Astrocyte of the spinal cord (primary cell): ENCODE measurements around the gene FPGS.
A peak's percentile ranks its signal among the peaks of the same experiment; 100 is the strongest.

Experiments used
- DNase-seq: peaks from one replicate; pipeline ENCODE4 v3.0.0; 2011; ENCODE audit warnings: low read depth, low spot score
- H3K4me3 ChIP-seq: 2 replicates; pipeline ENCODE4 v1.5.1; 2011; ENCODE audit warnings: low read depth, mild to moderate bottlenecking, low read length, moderate library complexity
- in situ Hi-C: cut with HindIII; loops from 2 replicates; pipeline ENCODE4 v1.10.0; 2017; ENCODE audit warnings: low sequenced_read_pairs
- TF ChIP-seq, protein P1 (sequence below): IDR thresholded peaks from 2 replicates; pipeline ENCODE4 v1.5.1; 2012; ENCODE audit warnings: low read depth, mild to moderate bottlenecking, low read length, inconsistent platforms

Gene FPGS

DNA sequence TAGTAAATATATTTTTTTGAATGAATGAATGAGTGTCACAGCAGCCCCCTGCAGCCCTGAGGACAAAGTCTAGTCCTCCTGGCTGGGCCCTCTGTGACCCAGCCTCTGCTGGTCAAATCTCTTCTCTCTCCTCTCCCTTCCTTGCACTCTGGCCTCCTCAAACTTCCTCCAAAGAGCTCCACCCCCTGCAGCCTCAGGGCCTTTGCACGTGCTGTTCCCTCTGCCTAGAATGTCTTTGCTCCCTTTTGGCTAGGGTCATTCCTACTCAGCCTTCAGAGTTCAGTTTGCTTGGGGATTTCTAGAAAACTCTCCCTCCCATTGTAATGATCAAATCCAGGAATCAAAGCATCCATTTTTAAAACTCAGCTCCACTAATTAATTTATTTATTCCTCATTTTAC, 37.3 kb upstream of the FPGS start:
- H3K4me3 ChIP-seq = no peak overlapping the region
- no peak for DNase-seq
- in situ Hi-C loops = no loop called here
- TF ChIP-seq, protein P1, sequence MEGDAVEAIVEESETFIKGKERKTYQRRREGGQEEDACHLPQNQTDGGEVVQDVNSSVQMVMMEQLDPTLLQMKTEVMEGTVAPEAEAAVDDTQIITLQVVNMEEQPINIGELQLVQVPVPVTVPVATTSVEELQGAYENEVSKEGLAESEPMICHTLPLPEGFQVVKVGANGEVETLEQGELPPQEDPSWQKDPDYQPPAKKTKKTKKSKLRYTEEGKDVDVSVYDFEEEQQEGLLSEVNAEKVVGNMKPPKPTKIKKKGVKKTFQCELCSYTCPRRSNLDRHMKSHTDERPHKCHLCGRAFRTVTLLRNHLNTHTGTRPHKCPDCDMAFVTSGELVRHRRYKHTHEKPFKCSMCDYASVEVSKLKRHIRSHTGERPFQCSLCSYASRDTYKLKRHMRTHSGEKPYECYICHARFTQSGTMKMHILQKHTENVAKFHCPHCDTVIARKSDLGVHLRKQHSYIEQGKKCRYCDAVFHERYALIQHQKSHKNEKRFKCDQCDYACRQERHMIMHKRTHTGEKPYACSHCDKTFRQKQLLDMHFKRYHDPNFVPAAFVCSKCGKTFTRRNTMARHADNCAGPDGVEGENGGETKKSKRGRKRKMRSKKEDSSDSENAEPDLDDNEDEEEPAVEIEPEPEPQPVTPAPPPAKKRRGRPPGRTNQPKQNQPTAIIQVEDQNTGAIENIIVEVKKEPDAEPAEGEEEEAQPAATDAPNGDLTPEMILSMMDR = no peak

DNA sequence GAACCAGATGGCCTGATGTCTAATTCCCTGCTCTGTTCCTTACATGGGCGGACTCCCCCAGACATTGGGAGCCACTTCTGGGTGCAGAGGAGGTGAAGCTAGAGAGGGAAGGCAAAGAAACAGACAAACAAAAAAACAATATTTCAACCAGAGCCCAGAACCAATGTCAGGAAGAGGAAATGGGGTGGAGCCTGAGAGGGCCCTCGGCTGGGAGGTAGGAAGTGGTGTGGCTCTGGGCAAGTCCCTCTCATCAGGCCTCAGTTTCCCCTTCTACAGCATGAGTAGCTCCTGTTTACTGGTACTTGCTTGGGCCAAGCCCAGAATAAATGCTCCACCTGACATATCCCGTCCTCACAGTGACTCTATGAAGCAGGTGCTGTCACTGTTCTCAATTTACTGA, 35.3 kb upstream of the FPGS start:
- TF ChIP-seq, protein P1 = no peak
- H3K4me3 ChIP-seq = no peak overlapping the region
- no peak for DNase-seq
- in situ Hi-C loops = no loop called here

DNA sequence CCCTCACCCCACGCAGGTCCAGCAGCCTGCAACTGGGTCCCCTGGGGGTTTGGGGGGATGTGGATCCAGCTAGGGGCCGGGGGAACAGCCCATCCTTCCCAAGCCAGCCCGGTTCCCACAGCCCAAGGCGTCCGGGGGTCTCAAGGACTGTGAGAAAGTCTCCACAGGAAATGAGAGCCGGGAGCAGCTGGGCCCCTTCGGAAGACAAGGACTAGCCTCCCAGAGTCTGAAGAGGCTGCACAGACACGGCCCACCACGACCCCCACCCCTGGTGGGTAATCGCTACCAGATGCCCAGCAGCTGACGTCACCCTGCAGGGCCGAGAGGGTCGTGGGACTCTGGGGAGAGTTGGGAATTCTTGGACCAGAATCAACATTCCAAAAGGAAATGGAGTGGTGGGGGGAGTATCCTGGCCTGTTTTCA, 34.8 kb upstream of the FPGS start:
- TF ChIP-seq, protein P1 = no peak
- H3K4me3 ChIP-seq = no peak overlapping the region
- in situ Hi-C loops = no loop called here
- DNase-seq = peak; percentile 16

DNA sequence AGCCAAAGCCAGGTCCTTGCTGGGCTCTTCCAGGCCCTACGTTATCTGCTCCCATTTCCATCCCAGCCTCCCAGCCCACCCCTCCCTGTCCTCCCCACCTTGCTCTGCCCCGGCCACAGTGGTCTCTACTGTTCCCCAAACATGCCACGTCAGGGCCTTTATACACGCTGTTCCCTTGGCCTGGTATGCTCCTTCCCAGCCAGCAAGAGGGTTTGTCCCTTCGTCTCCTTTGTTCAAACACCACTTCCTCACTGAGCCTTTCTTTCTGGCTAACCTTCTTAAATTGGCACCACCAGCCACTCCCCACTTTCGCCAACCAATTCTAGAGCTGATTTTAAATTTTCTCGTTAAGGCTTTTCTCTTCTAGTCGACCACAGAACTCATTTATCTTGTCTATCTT, 34.0 kb upstream of the FPGS start:
- TF ChIP-seq, protein P1 = no peak
- no peak overlapping the region for H3K4me3 ChIP-seq
- DNase-seq = no peak
- in situ Hi-C loops = no loop called here

DNA sequence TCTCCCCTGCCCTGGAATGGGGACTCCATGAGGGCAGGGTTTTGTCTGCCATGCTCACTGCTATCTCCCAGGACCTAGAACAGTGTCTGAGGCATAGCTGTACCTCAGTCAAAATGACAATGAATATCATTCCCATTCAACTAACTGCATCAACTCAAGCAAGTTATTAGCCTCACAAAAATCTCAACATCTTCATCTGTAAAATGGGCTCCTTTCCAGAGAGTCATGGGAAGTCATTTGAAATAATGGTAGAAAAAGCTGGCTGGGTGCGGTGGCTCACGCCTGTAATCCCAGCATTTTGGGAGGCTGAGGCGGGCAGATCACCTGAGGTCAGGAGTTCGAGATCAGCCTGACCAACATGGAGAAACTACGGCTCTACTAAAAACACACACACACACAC, 33.6 kb upstream of the FPGS start:
- TF ChIP-seq, protein P1 = no peak
- in situ Hi-C loops = no loop called here
- H3K4me3 ChIP-seq = no peak overlapping the region
- no peak for DNase-seq

DNA sequence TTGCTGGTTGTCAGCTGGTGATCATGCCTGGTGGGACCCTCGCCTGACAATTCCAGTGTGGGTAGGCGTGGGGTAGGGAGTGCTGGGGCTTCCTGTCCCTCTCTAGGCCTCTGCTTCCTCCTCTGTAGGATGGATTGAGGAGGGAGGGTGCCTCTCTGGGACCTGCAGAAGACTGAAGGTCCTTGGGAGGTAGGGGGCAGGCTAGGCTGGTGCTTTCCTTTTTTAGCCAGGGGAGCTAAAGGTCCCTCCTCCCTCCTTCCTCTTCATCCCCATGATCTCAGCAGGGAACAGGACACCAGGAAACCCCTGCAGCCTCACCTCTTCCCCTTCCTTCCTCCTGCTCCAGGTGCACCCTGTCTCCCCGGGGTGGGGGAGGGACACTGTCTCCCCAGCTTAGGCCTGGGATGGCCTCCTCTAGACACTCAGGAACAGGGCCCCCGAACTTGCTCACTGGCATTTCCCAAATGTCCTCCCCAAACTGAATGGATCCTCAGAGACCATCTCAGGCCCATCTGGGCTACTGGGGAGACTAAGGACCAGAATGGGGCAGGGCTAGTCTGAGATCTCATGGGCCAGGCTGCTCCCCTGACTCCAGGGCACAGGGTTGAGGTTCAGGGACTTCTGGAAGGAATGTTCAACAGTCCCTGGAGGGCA, 32.6 kb upstream of the FPGS start:
- no peak overlapping the region for H3K4me3 ChIP-seq
- in situ Hi-C loops = no loop called here
- TF ChIP-seq, protein P1 = no peak
- no peak for DNase-seq

DNA sequence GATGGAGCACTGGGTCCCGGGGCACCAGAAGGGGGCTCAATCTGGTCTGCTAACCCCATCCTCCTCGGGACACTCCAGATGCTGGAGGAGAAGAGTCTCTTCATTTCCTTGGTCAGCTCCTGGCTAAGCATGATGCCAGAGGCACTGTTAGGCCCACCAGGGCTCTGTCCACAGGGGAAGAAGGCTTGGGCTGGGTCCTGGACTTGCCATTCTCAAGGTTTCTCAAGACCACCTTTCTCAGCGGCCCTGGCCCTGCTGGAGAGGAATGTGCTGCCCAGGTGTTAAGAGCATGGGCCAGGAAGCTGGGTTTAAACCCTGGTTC, 32.1 kb upstream of the FPGS start:
- no peak for DNase-seq
- in situ Hi-C loops = no loop called here
- no peak overlapping the region for H3K4me3 ChIP-seq
- TF ChIP-seq, protein P1 = no peak
